Measurements from ENCODE around the gene BBS9.
"Not testable (repeated sequence)": the region's sequence is repeated elsewhere in the genome, so short reads cannot be mapped to it uniquely, and the experiment has no call there.

The BBS9 gene

GRCh38 chr7:33452805-33453502, 323.6 kb downstream of the BBS9 start:
- no peak for DNase-seq

GRCh38 chr7:33457039-33457438, 327.7 kb downstream of the BBS9 start:
- DNase-seq: no peak

GRCh38 chr7:33458581-33458980, 329.2 kb downstream of the BBS9 start:
- peak; percentile 28 for DNase-seq

GRCh38 chr7:33459340-33459751, 330.0 kb downstream of the BBS9 start:
- peak; percentile 20 for DNase-seq

- no peak for DNase-seq
Measured at GRCh38 chr7:33463131-33463530, 333.8 kb downstream of the BBS9 start.

GRCh38 chr7:33466203-33466602, 336.8 kb downstream of the BBS9 start:
- DNase-seq: no peak

- no peak for DNase-seq
Measured at GRCh38 chr7:33471636-33472242, 342.4 kb downstream of the BBS9 start.

- no peak for DNase-seq
Measured at GRCh38 chr7:33472348-33473025, 343.1 kb downstream of the BBS9 start.

- no peak for DNase-seq
Measured at GRCh38 chr7:33477719-33478480, 348.5 kb downstream of the BBS9 start.

GRCh38 chr7:33484476-33484875, 355.1 kb downstream of the BBS9 start:
- not testable (repeated sequence) for DNase-seq

- no peak for DNase-seq
Measured at GRCh38 chr7:33485747-33486493, 356.6 kb downstream of the BBS9 start.

- DNase-seq: no peak
Measured at GRCh38 chr7:33486633-33487032, 357.3 kb downstream of the BBS9 start.

GRCh38 chr7:33487998-33488682, 358.8 kb downstream of the BBS9 start:
- DNase-seq: no peak

- no peak for DNase-seq
Measured at GRCh38 chr7:33494474-33494873, 365.1 kb downstream of the BBS9 start.

- no peak for DNase-seq
Measured at GRCh38 chr7:33495207-33495606, 365.8 kb downstream of the BBS9 start.

GRCh38 chr7:33497051-33497450, 367.7 kb downstream of the BBS9 start:
- no peak for DNase-seq

- DNase-seq: no peak
Measured at GRCh38 chr7:33500703-33501701, 371.6 kb downstream of the BBS9 start.

GRCh38 chr7:33503014-33503413, 373.6 kb downstream of the BBS9 start:
- no peak for DNase-seq

- DNase-seq: no peak
Measured at GRCh38 chr7:33503736-33504135, 374.4 kb downstream of the BBS9 start.

GRCh38 chr7:33504266-33504665, 374.9 kb downstream of the BBS9 start:
- no peak for DNase-seq

GRCh38 chr7:33509206-33509605, 379.8 kb downstream of the BBS9 start:
- DNase-seq: no peak
